Subcutaneous adipose tissue (tissue), 4 donors: ENCODE data around the gene MIA. TPM values are rescaled to one million over a fixed set of nuclear protein-coding genes. Genes with fewer than 3 reads are reported as not detected.

Source experiments
- CTCF ChIP-seq: fragments of 450-650 bp; IDR thresholded peaks from one replicate; pipeline ENCODE4 v1.5.1; 2016; ENCODE audit warnings: low read depth, mild to moderate bottlenecking, control low read depth, antibody characterized with exemption, moderate library complexity
- total RNA-seq, 4 donors: library from RNA; depleted of rRNA; stranded (reverse); fragments of >200 nt; gene quantifications; one replicate each; pipeline ENCODE4 v1.1.0, GENCODE V29; 2016

The MIA gene
- total RNA-seq, 4 donors from 2014 or later: not detected

- no peak for TF ChIP-seq CTCF
Observed at GRCh38 chr19:40752257-40752781, 23.0 kb upstream of the MIA start.

GRCh38 chr19:40754611-40755247 is 20.6 kb upstream of the MIA start:
- no peak for TF ChIP-seq CTCF

- no peak for TF ChIP-seq CTCF
Observed at GRCh38 chr19:40755248-40755624, 20.1 kb upstream of the MIA start.

- no peak for TF ChIP-seq CTCF
Observed at GRCh38 chr19:40755791-40756190, 19.5 kb upstream of the MIA start.

GRCh38 chr19:40756502-40757110 is 18.7 kb upstream of the MIA start:
- TF ChIP-seq CTCF: no peak

GRCh38 chr19:40758491-40758890 is 16.8 kb upstream of the MIA start:
- TF ChIP-seq CTCF: no peak

- no peak for TF ChIP-seq CTCF
Observed at GRCh38 chr19:40759352-40759751, 16.0 kb upstream of the MIA start.
